ENCODE measurements around the gene NR1H3. TPM values are rescaled to one million over a fixed set of nuclear protein-coding genes. Genes with fewer than 3 reads are reported as not detected.

The NR1H3 gene
- total RNA-seq, 1 donor from 2014 or later: 44.1 TPM

GRCh38 chr11:47267876-47268275, 10.1 kb downstream of the NR1H3 start:
- intact Hi-C loops (cut with DNase I): no loop called here
- H3K27ac ChIP-seq: peak overlapping the region; percentile 94
- DNase-seq: peak; percentile 37
- TF ChIP-seq, protein P1, sequence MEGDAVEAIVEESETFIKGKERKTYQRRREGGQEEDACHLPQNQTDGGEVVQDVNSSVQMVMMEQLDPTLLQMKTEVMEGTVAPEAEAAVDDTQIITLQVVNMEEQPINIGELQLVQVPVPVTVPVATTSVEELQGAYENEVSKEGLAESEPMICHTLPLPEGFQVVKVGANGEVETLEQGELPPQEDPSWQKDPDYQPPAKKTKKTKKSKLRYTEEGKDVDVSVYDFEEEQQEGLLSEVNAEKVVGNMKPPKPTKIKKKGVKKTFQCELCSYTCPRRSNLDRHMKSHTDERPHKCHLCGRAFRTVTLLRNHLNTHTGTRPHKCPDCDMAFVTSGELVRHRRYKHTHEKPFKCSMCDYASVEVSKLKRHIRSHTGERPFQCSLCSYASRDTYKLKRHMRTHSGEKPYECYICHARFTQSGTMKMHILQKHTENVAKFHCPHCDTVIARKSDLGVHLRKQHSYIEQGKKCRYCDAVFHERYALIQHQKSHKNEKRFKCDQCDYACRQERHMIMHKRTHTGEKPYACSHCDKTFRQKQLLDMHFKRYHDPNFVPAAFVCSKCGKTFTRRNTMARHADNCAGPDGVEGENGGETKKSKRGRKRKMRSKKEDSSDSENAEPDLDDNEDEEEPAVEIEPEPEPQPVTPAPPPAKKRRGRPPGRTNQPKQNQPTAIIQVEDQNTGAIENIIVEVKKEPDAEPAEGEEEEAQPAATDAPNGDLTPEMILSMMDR (IDR thresholded peaks at IDR 0.05): no peak
- no peak for ATAC-seq
- no peaks in the 10 kb centered on the region for H3K9me3 ChIP-seq
- no peak overlapping the region for H3K4me3 ChIP-seq
- H3K4me1 ChIP-seq: peaks cover 39% of the 10 kb centered on the region
- no peaks in the 10 kb centered on the region for H3K36me3 ChIP-seq
- H3K27me3 ChIP-seq: no peaks in the 10 kb centered on the region

DNA sequence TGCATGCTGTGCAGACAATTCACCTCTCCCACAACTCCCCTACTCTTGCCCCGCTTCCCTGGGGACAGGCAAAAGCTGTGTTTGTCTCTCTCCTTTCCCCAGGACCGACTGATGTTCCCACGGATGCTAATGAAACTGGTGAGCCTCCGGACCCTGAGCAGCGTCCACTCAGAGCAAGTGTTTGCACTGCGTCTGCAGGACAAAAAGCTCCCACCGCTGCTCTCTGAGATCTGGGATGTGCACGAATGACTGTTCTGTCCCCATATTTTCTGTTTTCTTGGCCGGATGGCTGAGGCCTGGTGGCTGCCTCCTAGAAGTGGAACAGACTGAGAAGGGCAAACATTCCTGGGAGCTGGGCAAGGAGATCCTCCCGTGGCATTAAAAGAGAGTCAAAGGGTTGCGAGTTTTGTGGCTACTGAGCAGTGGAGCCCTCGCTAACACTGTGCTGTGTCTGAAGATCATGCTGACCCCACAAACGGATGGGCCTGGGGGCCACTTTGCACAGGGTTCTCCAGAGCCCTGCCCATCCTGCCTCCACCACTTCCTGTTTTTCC, 10.7 kb downstream of the NR1H3 start:
- Histone ChIP-seq H3K4me3 (peak overlapping the region; percentile 80), H3K27ac (peak overlapping the region; percentile 94), H3K36me3 (no peaks in the 10 kb centered on the region), H3K4me1 (peaks cover 39% of the 10 kb centered on the region), H3K27me3 (no peaks in the 10 kb centered on the region), H3K9me3 (no peaks in the 10 kb centered on the region)
- no peak for DNase-seq
- ATAC-seq: no peak
- intact Hi-C loops (cut with DNase I): no loop called here
- TF ChIP-seq, protein P1 (IDR thresholded peaks at IDR 0.05): no peak

DNA sequence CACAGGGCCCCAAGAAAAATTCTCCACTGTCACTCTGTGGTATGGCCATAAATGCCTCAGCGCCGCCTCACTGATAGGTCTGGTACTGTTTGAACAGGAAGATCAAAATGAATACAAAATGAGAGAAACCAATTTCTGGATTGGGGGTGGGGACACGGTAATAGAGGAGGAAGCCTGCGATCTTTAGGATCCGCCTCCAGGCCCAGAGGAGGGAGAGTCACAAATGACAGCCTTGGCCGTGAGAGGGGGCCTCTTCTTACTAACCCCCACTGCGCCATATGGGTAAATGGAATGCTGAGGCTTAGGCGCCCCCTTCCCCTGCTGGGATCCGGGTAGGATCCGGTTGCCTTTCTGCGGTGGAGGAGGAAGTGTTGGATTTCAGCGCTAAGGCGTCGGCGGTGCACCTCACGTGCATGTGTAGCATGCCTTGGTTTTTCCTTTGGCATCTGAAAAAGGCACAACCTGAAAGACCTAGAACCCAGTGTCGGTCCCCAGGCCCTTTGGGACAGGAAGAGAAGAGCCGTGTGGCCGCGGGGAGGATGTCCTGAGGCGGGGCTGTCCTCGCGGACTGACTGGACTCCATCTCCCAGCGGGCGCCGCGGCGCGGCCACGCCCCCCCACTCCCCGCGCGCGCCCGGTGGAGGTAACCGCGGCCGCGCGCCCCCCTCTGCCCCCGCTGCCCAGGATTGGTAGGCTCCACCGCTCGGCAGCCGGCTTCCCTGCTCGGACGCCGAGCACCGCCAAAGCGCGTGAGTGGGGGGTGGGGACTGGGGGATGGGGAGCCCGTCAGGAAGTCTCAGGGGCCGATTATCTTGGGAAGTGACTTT, 11.4 kb downstream of the NR1H3 start:
- peak; percentile 94 for ATAC-seq
- TF ChIP-seq, protein P1 (IDR thresholded peaks at IDR 0.05): peak; percentile 32
- Histone ChIP-seq H3K4me3 (peak overlapping the region; percentile 80), H3K36me3 (peaks cover 5% of the 10 kb centered on the region), H3K4me1 (peaks cover 39% of the 10 kb centered on the region), H3K9me3 (no peaks in the 10 kb centered on the region), H3K27ac (peak overlapping the region; percentile 94), H3K27me3 (no peaks in the 10 kb centered on the region)
- intact Hi-C loops (cut with DNase I): no loop called here
- peak; percentile 96 for DNase-seq

DNA sequence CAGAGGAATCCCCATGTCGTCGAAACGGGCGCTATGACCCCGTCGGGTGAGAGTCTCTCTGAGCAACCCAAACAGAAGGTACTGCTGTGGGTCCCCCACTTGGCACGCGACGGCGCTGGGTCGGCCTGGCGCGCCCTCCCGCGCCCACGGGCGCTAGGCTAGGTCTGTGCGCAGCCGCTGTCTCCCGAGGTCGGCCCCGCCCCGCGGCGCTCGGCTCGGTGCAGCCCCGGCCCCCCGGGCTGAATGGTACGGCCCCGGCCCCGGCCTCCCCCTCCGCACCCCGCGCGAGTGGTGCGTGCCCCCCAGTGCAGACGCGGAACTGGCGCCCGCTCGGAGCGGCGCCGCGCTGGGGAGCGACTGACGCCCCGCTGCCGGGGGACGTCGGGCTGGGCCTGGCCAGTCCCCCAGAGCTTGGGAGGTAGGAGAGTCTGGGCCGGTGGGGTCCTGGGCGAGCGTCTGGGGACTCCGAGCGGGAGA, 12.1 kb downstream of the NR1H3 start, which contains the start of gene MADD:
MADD (plus strand) TSS at position 305 of the 477 bp plus-strand sequence.
- no peaks in the 10 kb centered on the region for H3K27me3 ChIP-seq
- peak within 1 kb of the TSS; percentile 80 for H3K4me3 ChIP-seq
- ATAC-seq (peak; percentile 94), DNase-seq (peak; percentile 95)
- peaks cover 11% of the 10 kb centered on the region for H3K36me3 ChIP-seq
- intact Hi-C loops (cut with DNase I): loop anchor here (10.0 kb wide), 1 partner anchor 85 kb away; the partner anchor contains the start of gene MYBPC3
- TF ChIP-seq, protein P1 (IDR thresholded peaks at IDR 0.05): no peak
- H3K9me3 ChIP-seq: no peaks in the 10 kb centered on the region
- peaks cover 39% of the 10 kb centered on the region for H3K4me1 ChIP-seq
- peak within 1 kb of the TSS; percentile 94 for H3K27ac ChIP-seq

- intact Hi-C loops (cut with DNase I): loop anchor here (10.0 kb wide), 1 partner anchor 84 kb away; the partner anchor contains the start of gene MYBPC3
- DNase-seq: peak; percentile 67
These were observed 12.8 kb downstream of the NR1H3 start for GRCh38 chr11:47270331-47271271.

More at GRCh38 chr11:47270331-47271271, 12.8 kb downstream of the NR1H3 start:
- H3K4me3 ChIP-seq: peak overlapping the region; percentile 80
- peaks cover 19% of the 10 kb centered on the region for H3K36me3 ChIP-seq
- H3K27me3 ChIP-seq: no peaks in the 10 kb centered on the region
- TF ChIP-seq, protein P1 (IDR thresholded peaks at IDR 0.05): no peak
- no peaks in the 10 kb centered on the region for H3K9me3 ChIP-seq
- no peak for ATAC-seq
- H3K4me1 ChIP-seq: peaks cover 35% of the 10 kb centered on the region
- peak overlapping the region; percentile 94 for H3K27ac ChIP-seq

Data from upper lobe of right lung (tissue), 1 donor.